Stimulated activated CD4-positive, alpha-beta T cell treated with anti-CD3 and anti-CD28 coated beads, Interleukin-2, amount 100 ng/mL, for 48 hours (primary cell): Measurements from ENCODE around the gene PRKAR1A.
"Not testable (repeated sequence)": the region's sequence is repeated elsewhere in the genome, so short reads cannot be mapped to it uniquely, and the experiment has no call there.

Source experiments
- DNase-seq, 2 donors: peaks; one replicate each; pipeline ENCODE4 v3.0.0-alpha.2; 2020

Gene PRKAR1A

GRCh38 chr17:68512247-68512959 lies at the start of gene PRKAR1A:
TSS of gene PRKAR1A (plus strand) at chr17:68512430. CDS start at chr17:68515400, 2,970 bp downstream.
- DNase-seq: peak; percentile 80 to 82

DNA sequence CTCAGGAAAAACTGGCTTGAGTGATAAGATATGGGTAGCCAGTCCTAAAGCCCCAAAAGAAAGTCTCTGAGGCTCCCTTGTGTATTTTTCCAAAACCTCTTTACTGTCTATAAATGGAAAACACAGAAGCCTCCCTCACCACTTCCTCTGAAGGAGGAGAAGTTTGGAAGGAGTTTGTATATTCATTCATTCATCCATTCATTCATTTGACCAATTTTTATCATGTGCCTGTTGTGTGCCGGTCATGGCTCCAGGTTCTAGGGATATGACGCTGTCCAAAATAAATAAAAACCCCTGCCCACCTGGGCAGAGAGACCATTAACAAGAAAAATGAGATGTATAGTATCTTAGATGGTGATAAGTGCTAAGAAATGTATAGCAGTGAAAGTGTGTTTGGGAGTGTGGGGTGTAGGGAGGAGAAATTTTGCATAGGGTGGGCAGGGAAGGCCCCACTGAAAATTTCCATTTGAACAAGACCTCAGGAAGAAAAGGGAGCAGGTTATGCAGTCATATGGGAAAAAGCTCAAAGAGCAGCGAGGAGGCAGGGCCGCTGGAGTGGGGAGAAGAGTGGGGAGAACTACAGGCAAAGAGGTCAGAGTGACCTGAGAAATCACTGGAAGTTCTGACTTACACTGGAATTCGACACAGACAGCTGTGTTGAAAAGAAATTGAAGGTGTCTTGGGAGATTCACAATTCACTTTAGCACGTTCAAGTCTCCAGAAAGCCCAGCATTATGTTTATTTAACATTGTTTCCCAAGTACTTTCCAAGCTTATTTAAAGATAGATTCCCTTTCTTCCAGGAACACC lies 48.8 kb upstream of the PRKAR1A start:
- no peak for DNase-seq

DNA sequence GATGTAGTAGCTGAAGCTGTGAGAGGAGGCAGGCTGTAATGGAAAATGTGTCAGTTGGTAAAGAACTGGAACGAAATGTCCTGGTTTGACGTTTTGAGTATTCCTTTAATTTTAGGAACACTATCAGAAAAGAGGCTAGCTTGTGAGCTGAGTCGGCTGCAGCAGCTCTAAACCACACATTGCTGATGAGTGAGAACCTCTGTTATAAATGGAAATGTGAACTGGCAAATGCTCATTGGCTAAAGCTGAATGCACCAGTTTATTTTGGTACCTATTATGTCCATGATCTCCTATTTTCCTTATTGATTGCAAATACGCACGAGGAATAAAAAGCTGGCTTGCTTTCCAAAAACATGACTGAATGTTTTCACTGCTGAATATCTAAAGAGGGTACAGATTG lies 43.9 kb upstream of the PRKAR1A start:
- DNase-seq: no peak

DNA sequence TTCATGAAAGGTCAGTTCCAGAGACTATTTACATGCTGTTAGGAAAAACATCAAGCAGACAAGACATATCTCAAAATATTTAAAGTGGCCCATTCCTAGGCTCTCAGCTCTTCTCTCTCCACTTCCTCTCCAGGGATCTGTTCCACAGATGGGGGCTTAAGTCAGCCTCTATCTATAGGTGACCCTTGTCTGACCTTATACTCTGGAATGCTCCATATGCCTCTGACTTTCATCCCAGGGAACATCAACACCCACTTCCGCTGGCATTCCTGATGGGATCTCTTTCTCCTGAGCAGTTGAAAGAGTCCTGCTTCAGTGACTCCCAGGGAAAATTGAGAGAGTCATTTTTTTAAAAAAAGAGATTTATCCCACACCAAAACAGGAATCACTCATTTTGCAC lies 43.4 kb upstream of the PRKAR1A start:
- no peak for DNase-seq

- no peak for DNase-seq
Measured at GRCh38 chr17:68470961-68471360, 41.3 kb upstream of the PRKAR1A start.

- no peak for DNase-seq
Measured at GRCh38 chr17:68480885-68481284, 31.3 kb upstream of the PRKAR1A start.

- DNase-seq: no peak
Measured at GRCh38 chr17:68482576-68483041, 29.6 kb upstream of the PRKAR1A start.

DNA sequence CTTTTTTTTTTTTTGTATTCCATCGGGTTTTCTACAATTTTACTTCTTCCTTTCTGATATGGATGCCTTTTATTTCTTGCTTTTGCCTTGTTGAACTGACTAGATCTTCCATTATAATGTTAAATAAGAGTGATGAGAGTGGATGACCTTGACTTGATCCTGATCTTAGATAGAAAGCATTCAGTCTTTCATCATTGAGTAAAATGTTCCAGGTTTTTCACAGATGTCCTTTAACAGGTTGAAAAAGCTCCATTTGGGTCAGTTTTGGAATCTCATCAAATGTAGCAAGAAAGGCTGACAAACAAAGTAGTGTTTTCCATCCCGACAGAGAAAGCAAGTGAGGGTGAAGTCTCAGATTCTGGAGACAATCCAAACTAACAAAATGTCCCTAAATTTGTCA lies 27.8 kb upstream of the PRKAR1A start:
- DNase-seq: no peak

- DNase-seq: no peak
Measured at GRCh38 chr17:68489919-68490318, 22.3 kb upstream of the PRKAR1A start.

- DNase-seq: no peak
Measured at GRCh38 chr17:68491381-68492231, 20.6 kb upstream of the PRKAR1A start.

DNA sequence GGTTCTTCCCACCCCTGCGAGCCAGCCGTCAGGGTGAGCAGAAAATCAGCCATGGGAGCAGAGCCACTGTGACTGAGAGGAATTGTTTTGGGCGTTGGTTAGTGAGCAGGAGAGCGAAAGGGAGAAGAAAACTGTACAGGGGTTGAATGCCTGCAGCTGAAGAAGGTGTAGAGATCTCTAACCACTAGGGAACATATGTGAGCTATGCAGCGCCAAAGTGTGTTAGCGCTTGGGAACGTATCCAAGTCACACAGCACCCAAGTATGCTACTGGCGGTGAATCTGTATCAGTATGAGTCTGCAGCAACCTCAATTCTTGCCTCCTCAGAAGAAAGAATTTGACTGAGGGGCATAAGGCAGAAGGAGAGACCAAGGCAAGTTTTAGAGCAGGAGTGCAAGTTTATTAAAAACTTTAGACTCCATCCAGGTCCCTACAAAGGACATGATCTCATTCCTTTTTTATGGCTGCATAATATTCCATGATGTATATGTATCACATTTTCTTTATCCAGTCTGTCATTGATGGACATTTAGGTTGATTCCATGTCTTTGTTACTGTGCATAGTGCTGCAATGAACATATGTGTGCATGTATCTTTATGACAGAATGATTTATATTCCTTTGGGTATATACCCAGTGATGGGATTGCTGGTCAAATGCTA lies 19.7 kb upstream of the PRKAR1A start:
- DNase-seq: not testable (repeated sequence)

DNA sequence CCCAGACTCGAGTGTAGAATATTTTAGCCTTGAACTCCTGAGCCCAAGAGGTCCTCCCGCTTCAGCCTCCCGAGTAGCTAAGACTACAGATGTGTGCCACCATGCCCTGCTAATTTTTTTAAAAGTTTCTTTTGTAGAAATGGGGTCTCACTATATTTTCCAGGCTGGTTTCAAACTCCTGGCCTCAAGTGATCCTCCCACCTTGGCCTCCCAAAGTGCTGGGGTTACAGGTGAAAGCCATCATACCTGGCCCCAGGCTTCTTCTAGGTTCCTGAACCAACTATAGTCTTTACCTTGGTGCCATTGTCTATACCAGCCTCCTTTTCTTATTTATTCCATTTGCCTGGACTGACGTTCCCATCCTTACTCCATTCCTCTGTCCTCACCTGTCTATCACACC lies 17.1 kb upstream of the PRKAR1A start:
- DNase-seq: no peak

DNA sequence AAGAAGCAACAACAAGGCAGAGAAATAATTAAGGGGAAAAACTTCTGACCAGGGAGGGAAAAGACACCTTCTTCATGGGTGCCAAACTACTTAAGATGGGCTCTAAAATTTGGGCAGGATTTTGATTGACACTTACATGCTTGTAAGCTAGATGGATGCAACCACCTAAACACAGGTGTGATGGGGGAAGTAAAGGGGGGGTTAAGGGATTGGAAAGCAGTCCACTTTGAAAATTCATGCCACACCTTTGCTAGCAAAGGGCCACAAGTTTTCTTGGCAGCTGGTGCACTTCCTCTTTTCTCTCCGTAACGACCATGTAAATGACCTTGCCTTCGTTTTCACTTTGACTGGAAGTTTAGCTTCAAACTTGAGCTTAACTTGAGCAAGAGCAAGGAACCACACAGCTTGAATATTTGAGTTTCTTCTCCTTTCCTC lies 14.3 kb upstream of the PRKAR1A start:
- DNase-seq: no peak

- no peak for DNase-seq
Measured at GRCh38 chr17:68498479-68499326, 13.5 kb upstream of the PRKAR1A start.

DNA sequence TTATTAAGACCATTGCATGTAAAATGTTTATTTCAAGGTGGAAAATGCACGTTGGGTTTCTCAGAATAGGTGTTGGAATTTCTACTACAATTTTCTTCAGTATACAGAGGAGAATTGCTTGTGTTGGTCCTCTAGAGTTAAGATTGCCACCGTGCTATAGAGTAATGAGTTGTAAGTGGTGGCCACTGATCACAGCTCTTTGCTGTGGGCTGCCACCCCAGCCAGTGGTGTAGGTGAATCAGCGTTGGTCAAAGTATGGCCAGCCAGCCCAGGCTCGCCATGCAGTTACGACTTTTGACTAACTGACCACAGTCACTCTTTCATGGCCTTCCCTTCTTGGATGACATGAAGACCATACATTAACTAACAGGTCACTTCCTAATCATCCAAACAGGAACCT lies 12.6 kb upstream of the PRKAR1A start:
- no peak for DNase-seq

- DNase-seq: no peak
Measured at GRCh38 chr17:68501074-68501473, 11.2 kb upstream of the PRKAR1A start.

GRCh38 chr17:68505951-68506350 lies 6.3 kb upstream of the PRKAR1A start:
- no peak for DNase-seq

DNA sequence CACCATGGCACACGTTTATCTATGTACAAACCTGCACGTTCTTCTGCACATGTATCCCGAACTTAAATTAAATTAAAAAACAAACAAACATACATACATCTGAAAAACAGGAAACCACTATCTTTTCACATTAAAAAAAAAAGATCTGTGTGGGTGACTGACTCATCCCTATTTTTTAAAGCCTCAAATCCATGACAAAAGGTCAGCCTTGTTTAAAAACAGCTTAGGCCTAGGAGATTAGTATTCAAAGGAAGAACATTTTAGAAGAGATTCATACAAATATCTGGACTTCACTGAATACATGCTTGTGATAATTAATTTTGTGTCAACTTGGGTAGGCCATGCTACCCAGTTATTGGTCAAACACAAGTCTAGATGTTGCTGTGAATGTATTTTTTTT lies 4.7 kb upstream of the PRKAR1A start:
- no peak for DNase-seq

DNA sequence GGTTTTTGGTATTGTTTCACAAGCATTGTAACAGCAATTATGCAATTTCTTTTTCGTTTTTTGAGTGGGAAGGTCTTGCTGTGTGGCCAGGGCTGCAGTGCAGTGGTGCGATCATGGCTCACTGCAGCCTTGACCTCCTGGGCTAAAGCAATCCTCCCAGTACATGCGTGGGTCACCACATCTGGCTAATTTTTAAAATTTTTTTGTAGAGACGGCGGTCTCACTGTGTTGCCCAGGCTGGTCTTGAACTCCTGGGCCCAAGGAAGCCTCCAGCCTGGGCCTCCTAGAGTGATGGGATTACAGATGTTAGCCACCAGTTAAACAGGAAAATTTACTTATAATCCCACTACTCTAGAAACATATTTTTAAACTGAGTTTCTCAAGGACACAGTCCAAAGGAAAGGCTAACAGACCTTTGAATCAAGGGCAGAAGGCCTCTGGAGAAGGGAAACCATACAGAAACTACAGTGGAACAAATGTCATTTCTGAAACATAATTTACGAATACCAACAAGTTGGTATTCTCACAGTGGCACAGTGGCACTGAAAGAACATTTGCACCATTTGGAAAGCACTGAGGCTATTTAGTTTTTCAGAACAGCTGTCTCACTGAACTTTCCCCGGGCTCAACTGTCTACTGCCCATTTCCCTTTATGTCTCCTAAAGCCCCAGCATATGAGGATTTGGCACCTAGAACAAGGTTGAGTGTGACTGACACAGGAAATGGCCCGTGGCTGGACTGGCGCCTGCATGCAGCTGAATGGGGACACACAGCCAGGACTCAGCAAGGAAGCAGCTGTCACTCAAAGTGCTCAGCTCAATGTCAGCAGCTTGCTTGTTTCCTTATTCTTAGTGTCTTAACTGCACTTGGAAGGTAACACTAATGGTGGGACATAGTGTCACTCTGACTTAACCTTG lies 2.8 kb upstream of the PRKAR1A start:
- DNase-seq: no peak

DNA sequence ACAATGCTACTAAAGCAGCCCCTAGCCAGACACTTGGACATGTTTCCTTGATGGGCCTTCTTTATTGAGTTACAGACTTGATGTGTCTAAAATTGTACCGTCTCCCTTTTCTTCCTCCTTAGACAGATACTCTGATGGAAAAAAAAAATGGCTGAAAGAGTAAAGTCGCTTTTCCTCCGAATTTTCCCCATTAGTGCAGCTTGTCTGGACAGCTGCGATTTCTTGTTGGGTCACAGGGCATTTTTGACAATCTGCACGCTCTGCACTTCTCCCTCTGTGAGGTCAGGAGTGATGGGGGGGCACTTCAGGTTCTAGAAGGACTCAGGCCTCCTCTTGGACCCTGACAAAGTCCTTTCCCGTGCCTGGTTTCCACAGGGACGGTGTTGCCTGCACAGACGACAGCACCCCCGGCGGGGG lies 968 bp upstream of the PRKAR1A start:
- DNase-seq: peak in 1 of 2 donors; percentile 19
